Pancreas (tissue), 10 donors: Measurements from ENCODE around the gene MSI2. TPM values are rescaled to one million over a fixed set of nuclear protein-coding genes. Genes with fewer than 3 reads are reported as not detected.

Experiments
- ATAC-seq, 4 donors: fragments of 200-7000 bp; cut with Tn5 transposase; one replicate each; pipeline versions ENCODE4 v1.8.0 to v1.9.1; 2020; ENCODE audit warnings: mild to moderate bottlenecking in 4 of 4, moderate library complexity in 4 of 4
- DNase-seq, 6 donors: peaks; one replicate each; pipeline ENCODE4 v3.0.0-alpha.2; 2020
- FAIRE-seq: peaks from 2 replicates; lab custom pipeline; 2012; peaks lifted over from hg19 to GRCh38; lab: Jason Lieb, UNC
- H3K27ac ChIP-seq, 4 donors: fragments of 200-600 bp; sonication (generic); 1 replicate in 3 of 4; 2 replicates in 1 of 4; pipeline versions ENCODE4 v1.5.0 to v1.8.0; 2020
- H3K27me3 ChIP-seq, 4 donors: fragments of 200-600 bp; one replicate each; pipeline ENCODE4 v1.8.0; 2021
- H3K36me3 ChIP-seq, 3 donors: fragments of 200-600 bp; sonication (generic) in 1 of 3; one replicate each; pipeline versions ENCODE4 v1.5.0 to v1.8.0; 2020 to 2021
- H3K4me1 ChIP-seq, 3 donors: fragments of 200-600 bp; one replicate each; pipeline ENCODE4 v1.8.0; 2021
- H3K4me3 ChIP-seq, 4 donors: fragments of 200-600 bp; sonication (generic) in 2 of 4; one replicate each; pipeline versions ENCODE4 v1.5.0 to v1.8.0; 2020 to 2021
- H3K9me3 ChIP-seq, 4 donors: fragments of 200-600 bp; one replicate each; pipeline ENCODE4 v1.8.0; 2021
- WGBS, 2 donors: extraction: QIAGEN DNeasy Blood & Tissue Kit; methylation state at CpG; one replicate each; pipeline ENCODE4 v1.1.7; 2013; 5-methylcytosine and 5-hydroxymethylcytosine counted together
- intact Hi-C, 3 donors: fragments of 100-400 bp; cut with DNase I; formaldehyde crosslinking; loops; one replicate each; pipeline versions ENCODE4 v1.11.1 to v1.14.2; 2022
- polyA plus RNA-seq, 2 donors: library from polyadenylated mRNA; stranded (reverse); fragments of 200-250 nt; gene quantifications; one replicate each; pipeline ENCODE4 v1.2.3, GENCODE V29; 2013
- total RNA-seq, 6 donors: library from RNA; stranded (reverse); fragmentation: NEBNext Ultra II Directional in 4 of 6; extraction: Animal tissue kit (Norgen Biotek cat#: 25700) in 4 of 6; gene quantifications; one replicate each; pipeline versions ENCODE4 v1.2.1 to v1.2.4, GENCODE V29; 2021 to 2023
- TF ChIP-seq, protein P1 (sequence below), 4 donors: fragments of 200-600 bp; sonication (generic) in 3 of 4; IDR thresholded peaks; one replicate each; pipeline versions ENCODE4 v1.5.0 to v1.8.0; 2021; ENCODE audit warnings: antibody characterized with exemption in 4 of 4
- donor health status: healthy with polysubstance abuse.
- donor health status: DM: no; HTN: no; CAD: no; lungs with moderate emphysema.
- donor health status: DM: no; HTN: no; CAD: no.
- donor health status: control.
- donor health status: control.
- donor health status: Bipolar disorder and iron deficiency.
- donor health status: DM: yes; HTN: yes; CAD: no.
- donor health status: DM: no; HTN: no; CAD: no.
- donor health status: DM: no; HTN: no; CAD: no.
- donor health status: DM: yes; HTN: yes; CAD: no.

Gene MSI2
- total and polyA plus RNA-seq, 8 donors: 10.4 to 48.9 (median 30.1) TPM

DNA sequence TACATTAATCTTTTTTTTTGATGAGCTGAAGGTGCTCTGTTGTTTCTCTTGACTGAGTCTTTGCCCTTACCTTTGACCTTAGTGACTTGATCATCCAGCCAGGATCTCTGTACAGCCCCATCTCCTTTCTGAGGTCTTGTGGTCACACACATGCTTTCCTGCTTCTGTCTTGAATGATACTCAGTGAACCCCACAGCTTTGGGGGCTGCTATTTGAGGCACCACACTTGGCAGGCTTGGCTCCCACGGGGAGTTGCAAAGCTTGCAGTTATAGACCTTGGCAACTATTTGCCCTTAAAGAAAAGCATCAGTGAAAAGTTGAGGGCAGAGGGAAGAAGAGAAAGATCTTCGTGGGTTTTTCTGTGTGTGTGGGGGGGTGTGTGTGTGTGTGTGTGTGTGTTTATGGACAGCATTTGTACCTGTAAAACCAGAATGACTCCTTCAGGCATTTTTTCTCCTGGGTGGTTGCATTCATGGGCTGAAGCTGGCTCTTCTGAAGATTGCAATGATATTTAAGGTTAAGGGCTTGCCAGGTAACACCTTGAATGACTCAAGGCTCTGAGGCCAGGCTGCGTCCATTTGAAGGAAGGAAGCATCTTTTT lies 101.6 kb downstream of the MSI2 start:
- no peak overlapping the region for H3K4me3 ChIP-seq
- H3K36me3 ChIP-seq: no peaks in the 10 kb centered on the region
- ATAC-seq (peak in 3 of 4 donors; percentile 3 to 11 (median 3)), FAIRE-seq (no peak), DNase-seq (no peak)
- intact Hi-C loops: no loop called here
- H3K27ac ChIP-seq: peak overlapping the region; percentile 49 to 84 (median 78)
- TF ChIP-seq, protein P1, sequence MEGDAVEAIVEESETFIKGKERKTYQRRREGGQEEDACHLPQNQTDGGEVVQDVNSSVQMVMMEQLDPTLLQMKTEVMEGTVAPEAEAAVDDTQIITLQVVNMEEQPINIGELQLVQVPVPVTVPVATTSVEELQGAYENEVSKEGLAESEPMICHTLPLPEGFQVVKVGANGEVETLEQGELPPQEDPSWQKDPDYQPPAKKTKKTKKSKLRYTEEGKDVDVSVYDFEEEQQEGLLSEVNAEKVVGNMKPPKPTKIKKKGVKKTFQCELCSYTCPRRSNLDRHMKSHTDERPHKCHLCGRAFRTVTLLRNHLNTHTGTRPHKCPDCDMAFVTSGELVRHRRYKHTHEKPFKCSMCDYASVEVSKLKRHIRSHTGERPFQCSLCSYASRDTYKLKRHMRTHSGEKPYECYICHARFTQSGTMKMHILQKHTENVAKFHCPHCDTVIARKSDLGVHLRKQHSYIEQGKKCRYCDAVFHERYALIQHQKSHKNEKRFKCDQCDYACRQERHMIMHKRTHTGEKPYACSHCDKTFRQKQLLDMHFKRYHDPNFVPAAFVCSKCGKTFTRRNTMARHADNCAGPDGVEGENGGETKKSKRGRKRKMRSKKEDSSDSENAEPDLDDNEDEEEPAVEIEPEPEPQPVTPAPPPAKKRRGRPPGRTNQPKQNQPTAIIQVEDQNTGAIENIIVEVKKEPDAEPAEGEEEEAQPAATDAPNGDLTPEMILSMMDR (IDR thresholded peaks at IDR 0.05): no peak
- WGBS, 2 donors: 50 to 58% methylated on average over 3 of the region's 3 CpGs
- H3K4me1 ChIP-seq: peaks cover 11 to 14% (median 13%) of the 10 kb centered on the region in 3 donors
- H3K9me3 ChIP-seq: no peaks in the 10 kb centered on the region
- H3K27me3 ChIP-seq: no peaks in the 10 kb centered on the region

DNA sequence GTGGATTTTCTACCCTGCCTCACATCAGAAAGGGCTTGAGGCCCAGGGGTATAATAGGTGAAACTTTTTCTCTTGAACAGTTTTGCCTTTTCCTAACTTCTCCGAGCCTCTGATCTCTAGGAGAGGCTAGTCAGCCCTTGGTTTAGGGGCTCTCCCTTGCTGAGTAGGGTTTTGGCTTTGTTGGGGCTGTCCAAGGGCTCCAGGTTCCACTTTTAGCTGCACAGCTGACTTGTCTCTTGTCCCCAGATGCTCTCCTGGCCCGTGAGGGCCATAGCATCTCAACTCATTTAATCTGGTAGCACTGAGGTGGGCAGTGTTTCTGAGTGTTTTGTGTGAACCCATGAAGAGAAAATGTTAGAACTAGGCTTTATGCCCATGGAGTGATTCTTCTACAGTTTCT lies 103.9 kb downstream of the MSI2 start:
- FAIRE-seq (no peak), DNase-seq (no peak), ATAC-seq (no peak)
- no peaks in the 10 kb centered on the region for H3K27me3 ChIP-seq
- no peak overlapping the region for H3K27ac ChIP-seq
- H3K4me3 ChIP-seq: no peak overlapping the region
- no peaks in the 10 kb centered on the region for H3K36me3 ChIP-seq
- 95 to 97% methylated on average over 2 of the region's 2 CpGs for WGBS, 2 donors
- H3K4me1 ChIP-seq: peaks cover 11 to 14% (median 13%) of the 10 kb centered on the region in 3 donors
- no peaks in the 10 kb centered on the region for H3K9me3 ChIP-seq
- intact Hi-C loops: no loop called here
- TF ChIP-seq, protein P1 (IDR thresholded peaks at IDR 0.05): no peak

DNA sequence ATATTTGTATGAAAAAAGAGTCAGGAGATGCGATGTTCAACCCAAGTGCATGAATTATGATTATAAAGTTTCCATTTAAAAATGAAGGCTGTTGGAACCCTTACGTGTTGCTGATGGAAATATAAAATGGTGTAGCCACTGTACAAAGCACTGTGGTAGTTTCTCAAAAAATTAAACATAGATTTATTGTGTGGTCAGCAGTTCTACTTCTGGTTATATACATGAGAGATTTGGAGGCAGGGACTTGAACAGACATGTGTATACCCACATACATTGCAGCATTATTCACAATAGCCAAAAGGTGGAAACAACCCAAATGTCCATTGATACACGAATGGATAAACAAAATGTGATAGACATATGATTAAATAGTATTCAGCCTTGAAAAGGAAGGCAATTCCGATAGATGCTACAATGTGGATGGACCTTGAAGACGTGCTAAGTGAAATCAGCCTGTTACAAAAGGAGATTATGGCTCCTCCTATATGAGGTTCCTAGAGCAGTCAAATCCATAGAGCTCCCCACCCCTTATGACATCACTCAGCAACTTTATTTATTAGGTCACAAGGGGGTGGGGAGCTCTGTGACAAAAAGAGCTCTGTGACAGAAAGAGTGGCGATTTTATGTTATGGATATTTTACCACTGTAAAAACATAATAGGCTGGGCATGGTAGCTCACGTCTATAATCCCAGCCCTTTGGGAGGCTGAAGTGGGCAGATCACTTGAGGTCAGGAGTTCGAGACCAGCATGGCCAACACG lies 106.7 kb downstream of the MSI2 start:
- no peaks in the 10 kb centered on the region for H3K27me3 ChIP-seq
- ATAC-seq: no peak

DNA sequence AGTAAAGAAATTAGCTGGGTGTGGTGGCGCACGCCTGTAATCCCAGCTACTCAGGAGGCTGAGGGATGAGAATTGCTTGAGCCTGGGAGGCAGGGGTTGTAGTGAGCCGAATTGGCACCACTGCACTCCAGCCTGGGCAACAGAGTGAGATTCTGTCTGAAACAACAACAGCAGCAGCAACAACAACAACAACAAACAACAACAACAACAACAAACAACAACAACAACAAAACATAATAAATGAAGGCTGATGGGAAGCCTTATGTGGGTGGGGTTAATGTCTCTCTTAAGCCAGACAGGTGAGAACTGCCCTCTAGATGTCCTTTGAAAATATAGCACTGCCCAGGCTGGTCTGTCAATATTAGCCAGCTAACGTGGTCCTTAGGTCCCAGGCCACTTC lies 107.3 kb downstream of the MSI2 start:
- WGBS, 2 donors: 96 to 97% methylated on average over 4 of the region's 4 CpGs
- FAIRE-seq: no peak
- ATAC-seq: no peak
- Histone ChIP-seq H3K27ac (no peak overlapping the region), H3K27me3 (no peaks in the 10 kb centered on the region), H3K4me3 (no peak overlapping the region), H3K9me3 (no peaks in the 10 kb centered on the region), H3K4me1 (peaks cover 10 to 17% (median 12%) of the 10 kb centered on the region in 3 donors), H3K36me3 (no peaks in the 10 kb centered on the region)
- no peak for DNase-seq
- TF ChIP-seq, protein P1 (IDR thresholded peaks at IDR 0.05): no peak
- intact Hi-C loops: no loop called here

More for the DNA sequence above, 106.7 kb downstream of the MSI2 start:
- Histone ChIP-seq H3K9me3 (no peaks in the 10 kb centered on the region), H3K36me3 (no peaks in the 10 kb centered on the region), H3K4me1 (peaks cover 12 to 21% (median 13%) of the 10 kb centered on the region in 3 donors), H3K4me3 (no peak overlapping the region), H3K27ac (no peak overlapping the region)
- DNase-seq: no peak
- TF ChIP-seq, protein P1 (IDR thresholded peaks at IDR 0.05): no peak
- FAIRE-seq: no peak
- intact Hi-C loops: no loop called here
- 94 to 95% methylated on average over 9 of the region's 9 CpGs for WGBS, 2 donors
